NCI-H2107 treated with DMSO at 0.1 percent for 48 hours (cell line): ENCODE data around the gene SULT1A4.
"Not testable (repeated sequence)": the region's sequence is repeated elsewhere in the genome, so short reads cannot be mapped to it uniquely, and the experiment has no call there.

Source experiments
- DNase-seq: peaks from one replicate; lab custom pipeline; 2025; ENCODE audit not compliant: unreplicated experiment; lab: John Stamatoyannopoulos, UW

The SULT1A4 gene

GRCh38 chr16:29459706-29460646, at the start of gene SULT1A4:
SULT1A4 (plus strand) TSS chr16:29459913; CDS start chr16:29461386, 1,473 bp downstream.
- DNase-seq = not testable (repeated sequence)

- not testable (repeated sequence) for DNase-seq
These were observed 36.1 kb upstream of the SULT1A4 start for GRCh38 chr16:29423587-29423986.

- DNase-seq = not testable (repeated sequence)
These were observed 34.3 kb upstream of the SULT1A4 start for GRCh38 chr16:29425390-29425789.

- not testable (repeated sequence) for DNase-seq
These were observed 6.0 kb upstream of the SULT1A4 start for GRCh38 chr16:29453754-29454153.

- DNase-seq = not testable (repeated sequence)
These were observed 5.4 kb upstream of the SULT1A4 start, which contains the start of the genes BOLA2 and SLX1B for GRCh38 chr16:29454269-29454668. BOLA2 (minus strand) TSS chr16:29454351; CDS start chr16:29454253, 98 bp downstream. SLX1B (plus strand) TSS chr16:29454533.

- not testable (repeated sequence) for DNase-seq
These were observed 4.9 kb upstream of the SULT1A4 start for GRCh38 chr16:29454828-29455227.

- not testable (repeated sequence) for DNase-seq
These were observed 2.1 kb upstream of the SULT1A4 start for GRCh38 chr16:29457660-29458059.

- DNase-seq = not testable (repeated sequence)
These were observed 926 bp downstream of the SULT1A4 start for GRCh38 chr16:29460647-29461030.

- DNase-seq = not testable (repeated sequence)
These were observed 6.5 kb downstream of the SULT1A4 start for GRCh38 chr16:29465985-29466824.

GRCh38 chr16:29466904-29467303, 7.2 kb downstream of the SULT1A4 start:
- not testable (repeated sequence) for DNase-seq

GRCh38 chr16:29467654-29468366, 8.1 kb downstream of the SULT1A4 start:
- not testable (repeated sequence) for DNase-seq

- not testable (repeated sequence) for DNase-seq
These were observed 9.9 kb downstream of the SULT1A4 start for GRCh38 chr16:29469660-29470059.

- not testable (repeated sequence) for DNase-seq
These were observed 12.4 kb downstream of the SULT1A4 start for GRCh38 chr16:29472065-29472464.

GRCh38 chr16:29482276-29482675, 22.6 kb downstream of the SULT1A4 start:
- DNase-seq = not testable (repeated sequence)

GRCh38 chr16:29506308-29506707, 46.6 kb downstream of the SULT1A4 start, which contains the start of gene NPIPB12:
NPIPB12 (minus strand) TSS chr16:29506408.
- DNase-seq = not testable (repeated sequence)
